ENCODE results near the gene REC114. TPM values are rescaled to one million over a fixed set of nuclear protein-coding genes. Genes with fewer than 3 reads are reported as not detected.

The REC114 gene
- total and polyA plus RNA-seq, 2 experiments from 2014 or later = not detected

GRCh38 chr15:73414876-73415275 is 28.1 kb upstream of the REC114 start:
- no peaks in the 10 kb centered on the region for H3K36me3 ChIP-seq (ENCODE audit: insufficient read depth)
- no peak for TF ChIP-seq REST (IDR thresholded peaks at IDR 0.05; ENCODE audit: unreplicated experiment)
- TF ChIP-seq STAT1 (IDR thresholded peaks at IDR 0.05; ENCODE audit: unreplicated experiment) = no peak
- TF ChIP-seq CTCF (conservative IDR thresholded peaks at IDR 0.05; ENCODE audit: low read depth in 2 of 2) = no peak
- no peak for TF ChIP-seq ZNF331 (CRISPR knock-in tag; IDR thresholded peaks at IDR 0.05; ENCODE audit: low read depth)
- TF ChIP-seq ZNF114 (CRISPR knock-in tag; IDR thresholded peaks at IDR 0.05) = no peak
- TF ChIP-seq JUNB (IDR thresholded peaks at IDR 0.05; ENCODE audit: unreplicated experiment) = no peak
- no peak for TF ChIP-seq POLR2AphosphoS5 (IDR thresholded peaks at IDR 0.05; ENCODE audit: low read depth)
- TF ChIP-seq NANOG (IDR thresholded peaks at IDR 0.05; ENCODE audit: borderline replicate concordance) = no peak
- TF ChIP-seq EZH2 (IDR thresholded peaks at IDR 0.05; ENCODE audit: low read depth, unreplicated experiment) = no peak
- TF ChIP-seq CREB1 (CRISPR knock-in tag; IDR thresholded peaks at IDR 0.05; ENCODE audit: low read depth) = no peak
- no peak for TF ChIP-seq EZH2phosphoT487 (IDR thresholded peaks at IDR 0.05; ENCODE audit: unreplicated experiment)
- TF ChIP-seq ETS1 (IDR thresholded peaks at IDR 0.05) = no peak
- TF ChIP-seq ZNF462 (CRISPR knock-in tag; IDR thresholded peaks at IDR 0.05) = no peak
- H3K4me2 ChIP-seq = no peak overlapping the region

More at GRCh38 chr15:73414876-73415275, 28.1 kb upstream of the REC114 start:
- Mint-ChIP-seq H3K27ac (no peak overlapping the region), H3K4me3 (no peak overlapping the region), H3K27me3 (ENCODE audit: insufficient read depth, low read depth, poor library complexity) (peaks cover 1% of the 10 kb centered on the region), H3K4me1 (no peaks in the 10 kb centered on the region), H3K9me3 (no peaks in the 10 kb centered on the region), H3K36me3 (ENCODE audit: low read depth) (no peaks in the 10 kb centered on the region)
- Histone ChIP-seq H3K27ac (ENCODE audit: low read depth) (no peak overlapping the region), H3K9me2 (ENCODE audit: insufficient read depth) (0 out of 2 replicates have a peak, but pooled peaks cover 5% of the 10 kb centered on the region), H2AFZ (no peak overlapping the region), H3F3A (replicated peaks; ENCODE audit: low read depth) (no peaks in the 10 kb centered on the region), H3K27me3 (ENCODE audit: insufficient read depth) (no peaks in the 10 kb centered on the region), H3K4me1 (ENCODE audit: insufficient read depth) (no peaks in the 10 kb centered on the region), H4K20me1 (replicated peaks; ENCODE audit: insufficient read depth) (no peaks in the 10 kb centered on the region), H3K4me3 (no peak overlapping the region), H3K79me2 (replicated peaks; ENCODE audit: insufficient read depth) (no peaks in the 10 kb centered on the region)
- no peak for DNase-seq (ENCODE audit: low spot score)
- ATAC-seq = no peak
